Endothelial cell of umbilical vein (primary cell): ENCODE measurements around the gene GRAMD2B. TPM values are rescaled to one million over a fixed set of nuclear protein-coding genes. Genes with fewer than 3 reads are reported as not detected.

Source experiments
- BruUV-seq: library from RNA; stranded (reverse); fragments of 400-500 nt; replicated peaks from 2 replicates; lab custom pipeline; 2021; lab: Mats Ljungman, UMichigan
- CTCF ChIA-PET: fragments of 300-600, 350-600 bp; sonication (Branson Sonifier 250); formaldehyde crosslinking; loops from one replicate; lab custom pipeline; 2021; ENCODE audit warnings: antibody characterized with exemption, inconsistent platforms; lab: Charles Lee
- POLR2A ChIA-PET: fragments of 300-600, 350-600 bp; sonication (Branson Sonifier 250); formaldehyde crosslinking; loops from one replicate; lab custom pipeline; 2021; ENCODE audit warnings: antibody characterized with exemption, inconsistent platforms; lab: Charles Lee
- DNase-seq: peaks from one replicate; pipeline ENCODE4 v3.0.0-alpha.2; 2011; ENCODE audit warnings: low read depth, low spot score
- FAIRE-seq: peaks from 2 replicates; lab custom pipeline; 2011; peaks lifted over from hg19 to GRCh38; lab: Jason Lieb, UNC
- H2AFZ ChIP-seq: 2 replicates; pipeline ENCODE4 v1.6.0; 2012; ENCODE audit warnings: low read depth, low read length, control low read depth, inconsistent platforms
- H3K27ac ChIP-seq: 2 replicates; pipeline ENCODE4 v1.5.1; 2011; ENCODE audit warnings: low read depth, mild to moderate bottlenecking, control low read depth, low read length, moderate library complexity; ENCODE audit not compliant: insufficient read depth
- H3K27me3 ChIP-seq, 2 experiments: 2 replicates each; pipeline versions ENCODE4 v1.6.0 to v1.6.1; 2011; ENCODE audit warnings: low read length in 2 of 2, mixed read lengths in 1 of 2; ENCODE audit not compliant: control insufficient read depth in 2 of 2, insufficient read depth in 2 of 2
- H3K36me3 ChIP-seq, 2 experiments: 2 replicates in 1 of 2; 3 replicates in 1 of 2; pipeline ENCODE4 v1.5.1; 2011; ENCODE audit warnings: low read length in 2 of 2, mild to moderate bottlenecking in 1 of 2, moderate library complexity in 1 of 2; ENCODE audit not compliant: control insufficient read depth in 2 of 2, insufficient read depth in 2 of 2; ENCODE audit errors: extremely low read depth in 1 of 2
- H3K4me1 ChIP-seq: 3 replicates; pipeline ENCODE4 v1.5.1; 2011; ENCODE audit warnings: mild to moderate bottlenecking, low read length; ENCODE audit not compliant: control insufficient read depth, insufficient read depth; ENCODE audit errors: extremely low read depth
- H3K4me2 ChIP-seq: 2 replicates; pipeline ENCODE4 v1.6.1; 2011; ENCODE audit warnings: low read length, control low read depth, mixed read lengths; ENCODE audit not compliant: insufficient read depth
- H3K4me3 ChIP-seq, 3 experiments: fragments of 200-600 bp in 1 of 3; sonication (generic), shearing (Covaris generic) in 1 of 3; replicated peaks in 1 of 3; 2 replicates each; pipeline ENCODE4 v1.5.1; 2011 to 2016; ENCODE audit warnings: control low read depth in 3 of 3, low read length in 3 of 3, mild to moderate bottlenecking in 2 of 3, inconsistent platforms in 1 of 3, low read depth in 1 of 3, moderate library complexity in 1 of 3; ENCODE audit not compliant: insufficient read depth in 1 of 3
- H3K79me2 ChIP-seq: 2 replicates; pipeline ENCODE4 v1.6.0; 2012; ENCODE audit warnings: low read length, inconsistent platforms; ENCODE audit not compliant: control insufficient read depth, insufficient read depth
- H3K9ac ChIP-seq: replicated peaks from 2 replicates; pipeline ENCODE3; 2011; ENCODE audit warnings: low read length, control low read depth; ENCODE audit not compliant: insufficient read depth; ENCODE audit errors: extremely low read depth
- H3K9me1 ChIP-seq: replicated peaks from 3 replicates; pipeline ENCODE4 v1.6.0; 2011; ENCODE audit warnings: mild to moderate bottlenecking, low read length; ENCODE audit not compliant: control insufficient read depth, insufficient read depth; ENCODE audit errors: extremely low read depth
- H3K9me3 ChIP-seq: replicated peaks from 2 replicates; pipeline ENCODE4 v1.5.1; 2012; ENCODE audit warnings: low read length, inconsistent platforms; ENCODE audit not compliant: control insufficient read depth, insufficient read depth
- H4K20me1 ChIP-seq: replicated peaks from 2 replicates; pipeline ENCODE3; 2011; ENCODE audit warnings: mild to moderate bottlenecking, low read length; ENCODE audit not compliant: control insufficient read depth, insufficient read depth; ENCODE audit errors: extremely low read depth
- EZH2 ChIP-seq: IDR thresholded peaks from 2 replicates; pipeline ENCODE4 v1.6.1; 2012; ENCODE audit warnings: borderline replicate concordance, low read depth, mild to moderate bottlenecking, moderate library complexity, low read length, inconsistent platforms; ENCODE audit not compliant: severe bottlenecking
- FOS ChIP-seq: IDR thresholded peaks from 2 replicates; pipeline ENCODE4 v1.6.1; 2011; ENCODE audit warnings: mild to moderate bottlenecking, low read length, moderate library complexity, borderline replicate concordance; ENCODE audit not compliant: insufficient read depth
- GATA2 ChIP-seq: IDR thresholded peaks from 2 replicates; pipeline ENCODE4 v1.7.0; 2011; ENCODE audit warnings: low read depth, mild to moderate bottlenecking, moderate library complexity, mixed read lengths, low read length; ENCODE audit not compliant: insufficient read length, insufficient read depth
- JUN ChIP-seq: IDR thresholded peaks from 2 replicates; pipeline ENCODE4 v1.6.1; 2011; ENCODE audit warnings: borderline replicate concordance, low read depth; ENCODE audit not compliant: insufficient read length, insufficient read depth
- MYC ChIP-seq: IDR thresholded peaks from one replicate; pipeline ENCODE4 v1.6.1; 2011; ENCODE audit warnings: mild to moderate bottlenecking, low read depth, low read length
- POLR2A ChIP-seq: IDR thresholded peaks from 2 replicates; pipeline ENCODE4 v1.6.1; 2012; ENCODE audit warnings: low read depth, mild to moderate bottlenecking, control low read depth, low read length
- POLR2AphosphoS5 ChIP-seq: IDR thresholded peaks from 2 replicates; pipeline ENCODE4 v1.6.1; 2012; ENCODE audit warnings: low read depth, mild to moderate bottlenecking, control low read depth, low read length, moderate library complexity; ENCODE audit not compliant: insufficient read depth
- dilution Hi-C: fragments of 300-500 bp; cut with MboI; formaldehyde crosslinking; loops from one replicate; pipeline ENCODE4 v1.15.0; 2019; ENCODE audit warnings: low sequenced_read_pairs; ENCODE audit not compliant: extremely low pct_ligation_motif_present
- intact Hi-C: fragments of 100-400 bp; cut with micrococcal nuclease; formaldehyde crosslinking; loops from one replicate; pipeline ENCODE4 v1.10.0; 2022
- polyA plus RNA-seq, 4 experiments: library from polyadenylated mRNA; depleted of rRNA in 3 of 4; stranded (reverse) in 3 of 4; unstranded in 1 of 4; fragments of >200 nt; gene quantifications; 2 replicates each; pipeline versions ENCODE4 v1.2.1 to v1.2.3, GENCODE V29; 2011 to 2012; ENCODE audit warnings: missing spikeins in 1 of 4
- total RNA-seq: library from RNA; stranded (reverse); gene quantifications from 2 replicates; pipeline ENCODE4 v1.2.3, GENCODE V29; 2021
- TF ChIP-seq, protein P1 (sequence below), 2 donors: IDR thresholded peaks; 1 replicate in 1 of 2; 2 replicates in 1 of 2; pipeline ENCODE4 v1.5.1; 2011; ENCODE audit warnings: low read length in 2 of 2, mild to moderate bottlenecking in 2 of 2, moderate library complexity in 2 of 2, control low read depth in 1 of 2, inconsistent platforms in 1 of 2, low read depth in 1 of 2; ENCODE audit not compliant: insufficient read depth in 1 of 2; ENCODE audit errors: extremely low read depth in 1 of 2
- TF ChIP-seq, protein P2 (sequence below): IDR thresholded peaks from 2 replicates; pipeline ENCODE4 v1.6.1; 2011; ENCODE audit not compliant: insufficient read depth, insufficient read length

The GRAMD2B gene
- total and polyA plus RNA-seq, 2 donors (not counting 3 experiments of a cell fraction or from before 2014, with no cell fraction given) = 2.0 to 5.5 TPM

DNA sequence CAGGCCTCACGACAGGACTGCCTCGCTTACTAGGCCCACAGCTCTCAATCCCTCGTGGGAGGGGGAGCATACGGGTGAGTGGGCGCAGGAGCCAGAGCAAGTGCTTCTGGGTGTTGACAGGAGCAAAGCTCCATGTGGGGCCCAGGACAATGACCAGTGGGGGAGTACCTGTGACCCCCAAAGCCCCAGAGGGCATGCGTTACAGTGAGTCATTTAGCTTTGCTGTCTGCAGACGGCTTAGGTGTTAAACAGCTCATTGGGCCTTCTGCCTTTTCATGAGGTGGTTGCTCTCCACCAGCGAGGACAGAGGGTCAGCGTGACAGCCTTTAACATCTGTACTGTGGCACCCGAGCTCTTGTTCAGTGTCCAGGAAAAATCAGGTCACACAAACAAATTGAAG, 78.2 kb downstream of the GRAMD2B start:
- CTCF ChIA-PET = interaction anchor here (1.1 to 3.4 kb wide), 5 partner anchors 13 to 160 kb away, joined by 4 to 13 read pairs (median 5); partner anchors contain the start of gene ALDH7A1
- no TSS peak for BruUV-seq
- no peak for FAIRE-seq

More for the DNA sequence above, 78.2 kb downstream of the GRAMD2B start:
- H3K27ac ChIP-seq = no peak overlapping the region
- no peak for TF ChIP-seq FOS
- no peak for TF ChIP-seq GATA2
- TF ChIP-seq, protein P1, sequence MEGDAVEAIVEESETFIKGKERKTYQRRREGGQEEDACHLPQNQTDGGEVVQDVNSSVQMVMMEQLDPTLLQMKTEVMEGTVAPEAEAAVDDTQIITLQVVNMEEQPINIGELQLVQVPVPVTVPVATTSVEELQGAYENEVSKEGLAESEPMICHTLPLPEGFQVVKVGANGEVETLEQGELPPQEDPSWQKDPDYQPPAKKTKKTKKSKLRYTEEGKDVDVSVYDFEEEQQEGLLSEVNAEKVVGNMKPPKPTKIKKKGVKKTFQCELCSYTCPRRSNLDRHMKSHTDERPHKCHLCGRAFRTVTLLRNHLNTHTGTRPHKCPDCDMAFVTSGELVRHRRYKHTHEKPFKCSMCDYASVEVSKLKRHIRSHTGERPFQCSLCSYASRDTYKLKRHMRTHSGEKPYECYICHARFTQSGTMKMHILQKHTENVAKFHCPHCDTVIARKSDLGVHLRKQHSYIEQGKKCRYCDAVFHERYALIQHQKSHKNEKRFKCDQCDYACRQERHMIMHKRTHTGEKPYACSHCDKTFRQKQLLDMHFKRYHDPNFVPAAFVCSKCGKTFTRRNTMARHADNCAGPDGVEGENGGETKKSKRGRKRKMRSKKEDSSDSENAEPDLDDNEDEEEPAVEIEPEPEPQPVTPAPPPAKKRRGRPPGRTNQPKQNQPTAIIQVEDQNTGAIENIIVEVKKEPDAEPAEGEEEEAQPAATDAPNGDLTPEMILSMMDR (IDR thresholded peaks at IDR 0.05; ENCODE audit: extremely low read depth in 1 of 2, insufficient read depth in 1 of 2, low read depth in 1 of 2, low read length in 2 of 2) = no peak
- TF ChIP-seq POLR2AphosphoS5 = no peak
- TF ChIP-seq JUN = no peak
- no peak for TF ChIP-seq EZH2
- TF ChIP-seq MYC = no peak
- TF ChIP-seq POLR2A = no peak
- TF ChIP-seq, protein P2, sequence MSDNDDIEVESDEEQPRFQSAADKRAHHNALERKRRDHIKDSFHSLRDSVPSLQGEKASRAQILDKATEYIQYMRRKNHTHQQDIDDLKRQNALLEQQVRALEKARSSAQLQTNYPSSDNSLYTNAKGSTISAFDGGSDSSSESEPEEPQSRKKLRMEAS = no peak
- H2AFZ ChIP-seq = no peak overlapping the region
- H3K4me2 ChIP-seq = no peak overlapping the region
- no peaks in the 10 kb centered on the region for H3K9me1 ChIP-seq
- intact Hi-C loops (loop anchor here (2.0 kb wide), 1 partner anchor 147 kb away; no protein-coding TSS in a partner anchor), dilution Hi-C loops (no loop called here)
- POLR2A ChIA-PET = no interaction called here
- no peaks in the 10 kb centered on the region for H3K9me3 ChIP-seq
- H3K27me3 ChIP-seq = peaks cover 15 to 22% of the 10 kb centered on the region in 2 experiments
- H3K36me3 ChIP-seq = no peaks in the 10 kb centered on the region
- H3K4me3 ChIP-seq = no peak overlapping the region
- no peaks in the 10 kb centered on the region for H4K20me1 ChIP-seq
- no peaks in the 10 kb centered on the region for H3K79me2 ChIP-seq
- no peak overlapping the region for H3K9ac ChIP-seq
- DNase-seq = no peak
- H3K4me1 ChIP-seq = peaks cover 4% of the 10 kb centered on the region
